Panc1 (cell line): ENCODE measurements around the gene CTNND1. TPM values are rescaled to one million over a fixed set of nuclear protein-coding genes. Genes with fewer than 3 reads are reported as not detected.
A peak's percentile ranks its signal among the peaks of the same experiment; 100 is the strongest.

ENCODE experiments used
- ATAC-seq: fragments of 200-7000 bp; cut with Tn5 transposase; 2 replicates; pipeline ENCODE4 v1.9.1; 2020; ENCODE audit warnings: mild to moderate bottlenecking, moderate library complexity
- BruUV-seq: library from RNA; stranded (reverse); fragments of 400-500 nt; replicated peaks from 2 replicates; lab custom pipeline; 2021; lab: Mats Ljungman, UMichigan
- CTCF ChIA-PET: fragments of 300-600 bp; sonication (Branson Sonifier 250); formaldehyde crosslinking; loops from one replicate; lab custom pipeline; 2022; ENCODE audit warnings: antibody characterized with exemption; lab: Charles Lee
- POLR2A ChIA-PET: fragments of 300-600 bp; sonication (Branson Sonifier 250); formaldehyde crosslinking; loops from one replicate; lab custom pipeline; 2022; ENCODE audit warnings: antibody characterized with exemption; lab: Charles Lee
- DNase-seq: peaks from one replicate; pipeline ENCODE4 v3.0.0-alpha.2; 2010; ENCODE audit warnings: low read depth, low spot score
- H3K27ac ChIP-seq: 2 replicates; pipeline ENCODE4 v1.5.1; 2011; ENCODE audit warnings: mild to moderate bottlenecking, low read length, inconsistent platforms
- H3K27me3 ChIP-seq: fragments of 200-500 bp; sonication (Bioruptor generic); 2 replicates; pipeline ENCODE4 v1.6.0; 2014; ENCODE audit warnings: low read length, inconsistent platforms; ENCODE audit not compliant: control insufficient read depth, insufficient read depth
- H3K36me3 ChIP-seq: fragments of 200-500 bp; sonication (Bioruptor generic); 2 replicates; pipeline ENCODE4 v1.5.1; 2014; ENCODE audit warnings: inconsistent platforms, mild to moderate bottlenecking, low read length, moderate library complexity; ENCODE audit not compliant: control insufficient read depth, insufficient read depth
- H3K4me1 ChIP-seq: 2 replicates; pipeline ENCODE4 v1.5.1; 2011; ENCODE audit warnings: inconsistent platforms, mild to moderate bottlenecking, low read length, moderate library complexity; ENCODE audit not compliant: control insufficient read depth, insufficient read depth
- H3K4me3 ChIP-seq, 2 experiments: 2 replicates each; pipeline ENCODE4 v1.5.1; 2011 to 2012; ENCODE audit warnings: low read depth in 2 of 2, low read length in 2 of 2, mild to moderate bottlenecking in 2 of 2, inconsistent platforms in 1 of 2, moderate library complexity in 1 of 2
- H3K9me3 ChIP-seq: fragments of 200-500 bp; sonication (Bioruptor generic); 2 replicates; pipeline ENCODE4 v1.5.1; 2014; ENCODE audit warnings: low read depth, mild to moderate bottlenecking, inconsistent platforms, low read length, moderate library complexity; ENCODE audit not compliant: control insufficient read depth, insufficient read depth
- POLR2AphosphoS5 ChIP-seq: IDR thresholded peaks from 2 replicates; pipeline ENCODE4 v1.6.1; 2012; ENCODE audit warnings: mild to moderate bottlenecking, low read depth, low read length, moderate library complexity
- SIN3A ChIP-seq: IDR thresholded peaks from 2 replicates; pipeline ENCODE4 v1.6.1; 2012; ENCODE audit warnings: low read depth, mild to moderate bottlenecking, low read length, moderate library complexity, borderline replicate concordance; ENCODE audit not compliant: insufficient read depth
- TCF7L2 ChIP-seq: IDR thresholded peaks from 2 replicates; pipeline ENCODE4 v1.6.1; 2011; ENCODE audit warnings: mild to moderate bottlenecking, low read depth, low read length, inconsistent platforms
- in situ Hi-C: cut with HindIII; loops from 2 replicates; pipeline ENCODE4 v1.10.0; 2016; ENCODE audit warnings: low sequenced_read_pairs, low pct_unique_long_range_greater_than_20kb
- intact Hi-C: fragments of 100-400 bp; cut with micrococcal nuclease; formaldehyde crosslinking; loops from one replicate; pipeline ENCODE4 v1.10.0; 2022; ENCODE audit not compliant: unreplicated experiment
- total RNA-seq: library from RNA; stranded (reverse); gene quantifications from one replicate; pipeline ENCODE4 v1.2.1, GENCODE V29; 2021; ENCODE audit not compliant: unreplicated experiment
- TF ChIP-seq, protein P1 (sequence below), 2 experiments: IDR thresholded peaks; 2 replicates each; pipeline ENCODE4 v1.6.1; 2011 to 2012; ENCODE audit warnings: low read depth in 2 of 2, control low read depth in 1 of 2, low read length in 1 of 2, mild to moderate bottlenecking in 1 of 2, moderate library complexity in 1 of 2; ENCODE audit not compliant: insufficient read depth in 1 of 2
- TF ChIP-seq, protein P2 (sequence below): fragments of 450-650 bp; IDR thresholded peaks from 2 replicates; pipeline ENCODE4 v1.5.1; 2017; ENCODE audit warnings: mild to moderate bottlenecking

The CTNND1 gene
- total RNA-seq, 1 experiment from 2014 or later = 189 TPM

DNA sequence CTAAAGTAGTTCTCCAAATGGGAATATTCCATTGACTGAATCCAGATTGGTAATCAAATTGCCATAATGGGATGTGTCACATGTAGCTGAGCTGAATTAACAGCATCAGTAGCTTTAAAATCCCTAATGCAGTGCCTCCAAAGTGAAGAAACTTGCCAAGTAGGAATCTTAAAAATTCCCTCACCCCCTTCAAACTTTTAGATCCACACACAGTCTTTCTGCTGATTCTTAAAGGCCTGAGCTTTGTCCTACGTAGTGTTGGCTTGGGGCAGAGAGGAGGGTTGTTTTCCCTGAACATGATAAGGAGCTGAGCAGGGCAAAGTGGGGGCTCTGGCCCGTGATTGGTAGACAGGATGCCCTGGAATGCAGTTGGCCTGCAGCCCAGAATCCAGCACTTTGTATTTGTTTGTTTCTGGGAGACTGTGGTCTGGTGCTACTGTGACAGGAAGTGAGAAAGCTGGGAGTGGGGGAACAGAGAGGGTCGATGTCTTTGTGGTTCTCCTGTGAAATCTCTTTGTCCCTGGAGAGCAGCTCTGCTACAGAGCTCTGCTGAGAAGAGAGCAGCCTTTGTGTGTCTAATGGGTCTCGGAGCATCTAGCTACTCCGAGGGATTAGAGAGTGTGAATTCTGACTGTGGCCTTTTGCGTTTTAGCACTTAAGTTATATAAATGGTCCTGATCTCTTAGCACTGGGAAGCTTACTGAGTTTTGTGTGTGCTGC lies 16.9 kb downstream of the CTNND1 start:
- no TSS peak for BruUV-seq
- ChIA-PET POLR2A (interaction anchor here (0.6 to 2.1 kb wide), 8 partner anchors 9 to 456 kb away, joined by 3 to 22 read pairs (median 4); partner anchors contain the start of gene CTNND1), CTCF (interaction anchor here (0.6 to 0.9 kb wide), 4 partner anchors 14 to 27 kb away, joined by 3 to 6 read pairs (median 4); partner anchors contain the start of gene BTBD18)
- in situ Hi-C loops (no loop called here), intact Hi-C loops (no loop called here)
- DNase-seq = peak; percentile 78
- H3K36me3 ChIP-seq = no peaks in the 10 kb centered on the region; the same call in 1 of the 2 replicates
- peak; percentile 94 for ATAC-seq
- peaks cover 86% of the 10 kb centered on the region for H3K4me1 ChIP-seq
- peak overlapping the region; percentile 30 to 43 for H3K4me3 ChIP-seq
- peak overlapping the region; percentile 99 for H3K27ac ChIP-seq
- TF ChIP-seq SIN3A (peak; percentile 87; the same call in 1 of the 2 replicates), POLR2AphosphoS5 (peak; percentile 82), TCF7L2 (peak; percentile 60; the same call in 1 of the 2 replicates)
- TF ChIP-seq, protein P1, sequence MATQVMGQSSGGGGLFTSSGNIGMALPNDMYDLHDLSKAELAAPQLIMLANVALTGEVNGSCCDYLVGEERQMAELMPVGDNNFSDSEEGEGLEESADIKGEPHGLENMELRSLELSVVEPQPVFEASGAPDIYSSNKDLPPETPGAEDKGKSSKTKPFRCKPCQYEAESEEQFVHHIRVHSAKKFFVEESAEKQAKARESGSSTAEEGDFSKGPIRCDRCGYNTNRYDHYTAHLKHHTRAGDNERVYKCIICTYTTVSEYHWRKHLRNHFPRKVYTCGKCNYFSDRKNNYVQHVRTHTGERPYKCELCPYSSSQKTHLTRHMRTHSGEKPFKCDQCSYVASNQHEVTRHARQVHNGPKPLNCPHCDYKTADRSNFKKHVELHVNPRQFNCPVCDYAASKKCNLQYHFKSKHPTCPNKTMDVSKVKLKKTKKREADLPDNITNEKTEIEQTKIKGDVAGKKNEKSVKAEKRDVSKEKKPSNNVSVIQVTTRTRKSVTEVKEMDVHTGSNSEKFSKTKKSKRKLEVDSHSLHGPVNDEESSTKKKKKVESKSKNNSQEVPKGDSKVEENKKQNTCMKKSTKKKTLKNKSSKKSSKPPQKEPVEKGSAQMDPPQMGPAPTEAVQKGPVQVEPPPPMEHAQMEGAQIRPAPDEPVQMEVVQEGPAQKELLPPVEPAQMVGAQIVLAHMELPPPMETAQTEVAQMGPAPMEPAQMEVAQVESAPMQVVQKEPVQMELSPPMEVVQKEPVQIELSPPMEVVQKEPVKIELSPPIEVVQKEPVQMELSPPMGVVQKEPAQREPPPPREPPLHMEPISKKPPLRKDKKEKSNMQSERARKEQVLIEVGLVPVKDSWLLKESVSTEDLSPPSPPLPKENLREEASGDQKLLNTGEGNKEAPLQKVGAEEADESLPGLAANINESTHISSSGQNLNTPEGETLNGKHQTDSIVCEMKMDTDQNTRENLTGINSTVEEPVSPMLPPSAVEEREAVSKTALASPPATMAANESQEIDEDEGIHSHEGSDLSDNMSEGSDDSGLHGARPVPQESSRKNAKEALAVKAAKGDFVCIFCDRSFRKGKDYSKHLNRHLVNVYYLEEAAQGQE (IDR thresholded peaks at IDR 0.05; ENCODE audit: insufficient read depth in 1 of 2, low read depth in 2 of 2, low read length in 1 of 2) = no peak
- H3K27me3 ChIP-seq = no peaks in the 10 kb centered on the region
- H3K9me3 ChIP-seq = no peaks in the 10 kb centered on the region

DNA sequence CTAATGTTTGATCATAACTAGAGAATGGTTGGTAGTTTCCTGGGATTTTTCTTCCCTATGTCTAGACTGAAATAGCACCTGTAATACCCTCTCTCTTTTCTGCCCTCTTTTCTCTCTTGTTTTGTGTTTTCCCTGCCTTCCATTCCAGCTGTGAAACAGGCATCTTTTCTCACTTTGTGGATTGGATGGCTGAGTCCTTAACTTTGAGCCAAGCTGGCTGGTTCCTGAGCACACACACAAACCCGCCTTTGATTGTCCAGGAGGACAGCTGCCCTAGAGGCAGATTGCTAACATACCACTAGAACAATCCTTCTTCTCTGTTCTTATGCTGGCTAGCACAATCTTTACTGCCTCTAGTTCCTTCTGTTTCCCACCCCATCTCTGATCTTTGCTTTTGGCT lies 17.7 kb downstream of the CTNND1 start:
- Histone ChIP-seq H3K36me3 (no peaks in the 10 kb centered on the region; the same call in 1 of the 2 replicates), H3K4me1 (peaks cover 81% of the 10 kb centered on the region), H3K4me3 (peak overlapping the region; percentile 30 to 43), H3K9me3 (no peaks in the 10 kb centered on the region), H3K27ac (peak overlapping the region; percentile 99), H3K27me3 (no peaks in the 10 kb centered on the region)
- DNase-seq (no peak), ATAC-seq (peak; percentile 54; the same call in 1 of the 2 replicates)
- ChIA-PET CTCF (interaction anchor here (0.8 to 1.2 kb wide), 2 partner anchors 20 to 28 kb away, joined by 4 read pairs; partner anchors contain the start of gene BTBD18), POLR2A (interaction anchor here (0.7 to 2.1 kb wide), 3 partner anchors 11 to 24 kb away, joined by 3 to 22 read pairs (median 3); partner anchors contain the start of gene CTNND1)
- TF ChIP-seq POLR2AphosphoS5 (no peak; the same call in 1 of the 2 replicates), TCF7L2 (peak; percentile 83)
- TF ChIP-seq, protein P2, sequence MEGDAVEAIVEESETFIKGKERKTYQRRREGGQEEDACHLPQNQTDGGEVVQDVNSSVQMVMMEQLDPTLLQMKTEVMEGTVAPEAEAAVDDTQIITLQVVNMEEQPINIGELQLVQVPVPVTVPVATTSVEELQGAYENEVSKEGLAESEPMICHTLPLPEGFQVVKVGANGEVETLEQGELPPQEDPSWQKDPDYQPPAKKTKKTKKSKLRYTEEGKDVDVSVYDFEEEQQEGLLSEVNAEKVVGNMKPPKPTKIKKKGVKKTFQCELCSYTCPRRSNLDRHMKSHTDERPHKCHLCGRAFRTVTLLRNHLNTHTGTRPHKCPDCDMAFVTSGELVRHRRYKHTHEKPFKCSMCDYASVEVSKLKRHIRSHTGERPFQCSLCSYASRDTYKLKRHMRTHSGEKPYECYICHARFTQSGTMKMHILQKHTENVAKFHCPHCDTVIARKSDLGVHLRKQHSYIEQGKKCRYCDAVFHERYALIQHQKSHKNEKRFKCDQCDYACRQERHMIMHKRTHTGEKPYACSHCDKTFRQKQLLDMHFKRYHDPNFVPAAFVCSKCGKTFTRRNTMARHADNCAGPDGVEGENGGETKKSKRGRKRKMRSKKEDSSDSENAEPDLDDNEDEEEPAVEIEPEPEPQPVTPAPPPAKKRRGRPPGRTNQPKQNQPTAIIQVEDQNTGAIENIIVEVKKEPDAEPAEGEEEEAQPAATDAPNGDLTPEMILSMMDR = no peak
- intact Hi-C loops (no loop called here), in situ Hi-C loops (no loop called here)
- no TSS peak for BruUV-seq
